GM18909 (cell line): ENCODE measurements around the gene NPB.

Experiments used
- ATAC-seq: cut with Tn5 transposase; IDR thresholded peaks from one replicate; pipeline ENCODE4 v1.9.1; 2021; ENCODE audit warnings: mild to moderate bottlenecking; ENCODE audit not compliant: unreplicated experiment, poor library complexity

NPB gene

GRCh38 chr17:81923302-81924260 is 21.5 kb downstream of the NPB start:
- no peak for ATAC-seq

- ATAC-seq, result no peak
Measured at GRCh38 chr17:81924557-81925532, 22.8 kb downstream of the NPB start.

- no peak for ATAC-seq
Measured at GRCh38 chr17:81925860-81926450, 23.9 kb downstream of the NPB start.

GRCh38 chr17:81926451-81927151 is 24.6 kb downstream of the NPB start:
- peak; percentile 23 for ATAC-seq

GRCh38 chr17:81927152-81927652 is 25.2 kb downstream of the NPB start:
- ATAC-seq, result peak; percentile 22

GRCh38 chr17:81927653-81928543 is 25.9 kb downstream of the NPB start, which contains the start of gene MAFG:
MAFG (minus strand) TSS chr17:81927735; CDS start chr17:81923185, 4,550 bp downstream.
- peak; percentile 62 for ATAC-seq

GRCh38 chr17:81928544-81929252 is 26.7 kb downstream of the NPB start:
- ATAC-seq, result no peak

- no peak for ATAC-seq
Measured at GRCh38 chr17:81929253-81930141, 27.5 kb downstream of the NPB start.

- ATAC-seq, result no peak
Measured at GRCh38 chr17:81930142-81931125, 28.4 kb downstream of the NPB start.

GRCh38 chr17:81931189-81931556 is 29.1 kb downstream of the NPB start:
- ATAC-seq, result no peak

- ATAC-seq, result no peak
Measured at GRCh38 chr17:81931557-81932332, 29.7 kb downstream of the NPB start.

- no peak for ATAC-seq
Measured at GRCh38 chr17:81932333-81932983, 30.4 kb downstream of the NPB start.

GRCh38 chr17:81933178-81933699 is 31.2 kb downstream of the NPB start:
- no peak for ATAC-seq

- ATAC-seq, result no peak
Measured at GRCh38 chr17:81934098-81934757, 32.2 kb downstream of the NPB start.
